Neutrophil (primary cell): ENCODE measurements around the gene ZNF581.

Source experiments
- H3K27ac ChIP-seq: fragments of 200-600 bp; sonication (generic); 2 replicates; pipeline ENCODE4 v1.5.1; 2016; ENCODE audit warnings: mild to moderate bottlenecking, moderate library complexity
- H3K27me3 ChIP-seq: fragments of 200-600 bp; sonication (generic); 2 replicates; pipeline ENCODE4 v1.6.0; 2016; ENCODE audit warnings: mild to moderate bottlenecking
- H3K36me3 ChIP-seq: fragments of 200-600 bp; sonication (generic); 2 replicates; pipeline ENCODE4 v1.5.1; 2017
- H3K4me1 ChIP-seq, 2 experiments: fragments of 200-600 bp in 1 of 2; sonication (generic) in 1 of 2; 1 replicate in 1 of 2; 2 replicates in 1 of 2; pipeline versions ENCODE4 v1.5.1 to v1.6.1; 2013 to 2016; ENCODE audit warnings: low read depth in 1 of 2, low read length in 1 of 2, mild to moderate bottlenecking in 1 of 2, moderate library complexity in 1 of 2; ENCODE audit not compliant: control insufficient read depth in 1 of 2, insufficient read depth in 1 of 2
- H3K4me3 ChIP-seq, 2 experiments: fragments of 200-600 bp in 1 of 2; sonication (generic) in 1 of 2; 1 replicate in 1 of 2; 2 replicates in 1 of 2; pipeline ENCODE4 v1.5.1; 2013 to 2016; ENCODE audit warnings: low read depth in 1 of 2, low read length in 1 of 2, mild to moderate bottlenecking in 1 of 2, moderate library complexity in 1 of 2
- H3K9me3 ChIP-seq: fragments of 200-600 bp; sonication (generic); 2 replicates; pipeline ENCODE4 v1.5.1; 2016
- TF ChIP-seq, protein P1 (sequence below): fragments of 200-600 bp; sonication (generic); IDR thresholded peaks from 2 replicates; pipeline ENCODE4 v1.5.1; 2016; ENCODE audit warnings: antibody characterized with exemption

The ZNF581 gene, protein sequence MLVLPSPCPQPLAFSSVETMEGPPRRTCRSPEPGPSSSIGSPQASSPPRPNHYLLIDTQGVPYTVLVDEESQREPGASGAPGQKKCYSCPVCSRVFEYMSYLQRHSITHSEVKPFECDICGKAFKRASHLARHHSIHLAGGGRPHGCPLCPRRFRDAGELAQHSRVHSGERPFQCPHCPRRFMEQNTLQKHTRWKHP

DNA sequence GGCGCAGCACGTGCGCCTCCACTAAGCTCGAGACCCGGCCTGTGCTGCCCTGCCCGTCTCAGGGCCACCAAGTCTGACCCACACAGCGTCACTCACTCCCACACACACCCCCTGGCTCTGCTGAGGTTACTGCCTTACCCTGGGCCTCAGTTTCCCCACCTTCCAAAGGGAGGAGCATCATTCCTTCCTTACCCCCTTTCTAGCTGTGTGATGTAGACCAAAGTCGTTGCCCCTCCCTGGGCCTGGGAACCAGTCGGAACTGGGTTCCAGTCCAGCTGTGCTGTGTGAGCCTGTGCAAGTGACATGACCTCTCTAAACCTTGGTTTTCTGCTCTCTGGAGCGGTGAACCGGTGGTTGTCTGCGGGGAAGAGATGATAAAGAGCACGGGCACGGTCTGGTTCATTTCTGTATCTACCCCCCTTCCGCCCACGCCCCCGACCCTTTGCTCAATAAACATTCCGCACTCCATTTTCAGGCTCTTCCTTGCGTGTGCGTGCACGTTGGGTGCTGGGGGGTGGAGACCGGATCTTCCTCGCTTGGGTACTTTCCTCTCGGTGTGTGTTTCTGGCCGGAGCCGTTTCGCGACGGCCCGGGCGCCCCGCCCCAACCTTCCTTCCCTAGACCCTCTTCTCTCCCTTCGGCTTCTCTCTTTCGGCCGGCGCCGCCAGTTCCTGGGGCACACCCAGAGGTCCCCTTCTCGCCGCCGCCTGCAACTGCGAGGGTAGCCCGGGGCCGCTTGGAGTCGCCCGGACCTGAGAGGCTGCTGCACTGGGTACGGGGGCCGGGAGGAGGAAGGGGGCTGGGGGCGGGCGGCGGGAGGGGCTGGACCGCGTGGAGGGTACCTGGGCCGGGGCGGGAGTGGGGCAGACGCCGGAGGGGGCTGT is at the start of gene ZNF581:
ZNF581 (plus strand) TSS at position 647 of the 884 bp plus-strand sequence. CDS start 923 bp downstream, outside the sequence.
- H3K36me3 ChIP-seq = peaks cover 18% of the 10 kb centered on the region
- peaks cover 53 to 66% of the 10 kb centered on the region in 2 experiments for H3K4me1 ChIP-seq
- H3K4me3 ChIP-seq = peak within 1 kb of the TSS; percentile 73 to 96
- TF ChIP-seq, protein P1, sequence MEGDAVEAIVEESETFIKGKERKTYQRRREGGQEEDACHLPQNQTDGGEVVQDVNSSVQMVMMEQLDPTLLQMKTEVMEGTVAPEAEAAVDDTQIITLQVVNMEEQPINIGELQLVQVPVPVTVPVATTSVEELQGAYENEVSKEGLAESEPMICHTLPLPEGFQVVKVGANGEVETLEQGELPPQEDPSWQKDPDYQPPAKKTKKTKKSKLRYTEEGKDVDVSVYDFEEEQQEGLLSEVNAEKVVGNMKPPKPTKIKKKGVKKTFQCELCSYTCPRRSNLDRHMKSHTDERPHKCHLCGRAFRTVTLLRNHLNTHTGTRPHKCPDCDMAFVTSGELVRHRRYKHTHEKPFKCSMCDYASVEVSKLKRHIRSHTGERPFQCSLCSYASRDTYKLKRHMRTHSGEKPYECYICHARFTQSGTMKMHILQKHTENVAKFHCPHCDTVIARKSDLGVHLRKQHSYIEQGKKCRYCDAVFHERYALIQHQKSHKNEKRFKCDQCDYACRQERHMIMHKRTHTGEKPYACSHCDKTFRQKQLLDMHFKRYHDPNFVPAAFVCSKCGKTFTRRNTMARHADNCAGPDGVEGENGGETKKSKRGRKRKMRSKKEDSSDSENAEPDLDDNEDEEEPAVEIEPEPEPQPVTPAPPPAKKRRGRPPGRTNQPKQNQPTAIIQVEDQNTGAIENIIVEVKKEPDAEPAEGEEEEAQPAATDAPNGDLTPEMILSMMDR = no peak
- no peaks in the 10 kb centered on the region for H3K9me3 ChIP-seq
- H3K27me3 ChIP-seq = peaks cover 47% of the 10 kb centered on the region
- H3K27ac ChIP-seq = peak within 1 kb of the TSS; percentile 83

DNA sequence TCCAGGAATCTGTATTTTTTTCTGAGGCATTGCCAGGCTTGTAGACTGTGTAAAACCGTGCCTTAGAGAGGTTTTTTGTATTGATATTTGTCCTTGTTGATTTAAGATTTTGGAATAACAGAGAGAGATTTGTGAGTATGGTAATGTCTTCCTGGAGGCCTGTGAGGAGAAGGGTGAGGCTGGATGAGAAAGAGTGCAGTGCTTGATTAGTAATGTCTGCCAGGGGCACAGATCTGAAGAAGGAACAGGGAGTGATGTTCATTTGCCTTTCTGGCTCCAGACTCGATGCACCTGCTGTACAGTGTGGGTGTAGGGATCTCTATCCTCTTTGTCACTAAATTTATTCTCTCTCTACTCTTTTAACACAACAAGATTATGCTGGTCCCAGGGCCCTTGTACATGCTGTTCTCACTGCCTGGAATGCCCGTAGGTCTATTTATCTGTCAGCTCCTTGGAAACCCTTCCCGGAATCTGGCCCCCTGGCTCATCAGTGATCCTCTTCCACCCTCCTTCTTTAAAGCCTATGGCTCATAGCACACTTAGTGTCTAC is 48.4 kb upstream of the ZNF581 start:
- no peaks in the 10 kb centered on the region for H3K27me3 ChIP-seq
- peaks cover 18% of the 10 kb centered on the region for H3K36me3 ChIP-seq
- TF ChIP-seq, protein P1 = no peak
- H3K27ac ChIP-seq = no peak overlapping the region
- H3K4me3 ChIP-seq = no peak overlapping the region
- peaks cover 0 to 5% of the 10 kb centered on the region in 2 experiments for H3K4me1 ChIP-seq
- no peaks in the 10 kb centered on the region for H3K9me3 ChIP-seq

DNA sequence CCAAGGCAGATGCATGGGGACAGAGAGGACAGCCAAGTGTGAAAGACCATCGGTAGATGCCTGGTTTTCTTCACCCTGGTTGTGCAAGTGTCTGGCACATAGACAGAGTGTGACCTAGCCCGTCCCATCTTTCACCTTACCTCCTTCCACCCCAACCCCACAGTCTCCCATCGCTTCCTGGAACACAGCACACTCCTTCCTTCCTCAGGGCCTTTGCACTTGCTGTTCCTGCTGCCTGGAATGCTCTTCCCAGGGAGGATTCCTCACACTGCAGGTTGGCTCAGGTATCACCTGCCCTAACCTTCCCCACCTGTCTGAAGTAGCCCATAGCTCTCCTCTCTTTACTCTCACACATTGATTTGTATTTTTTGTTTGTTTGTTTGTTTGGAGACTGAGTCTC is 47.1 kb upstream of the ZNF581 start:
- Histone ChIP-seq H3K4me1 (peaks cover 8 to 14% of the 10 kb centered on the region in 2 experiments), H3K27ac (no peak overlapping the region), H3K27me3 (no peaks in the 10 kb centered on the region), H3K4me3 (no peak overlapping the region), H3K9me3 (no peaks in the 10 kb centered on the region), H3K36me3 (peaks cover 18% of the 10 kb centered on the region)
- TF ChIP-seq, protein P1 = no peak

DNA sequence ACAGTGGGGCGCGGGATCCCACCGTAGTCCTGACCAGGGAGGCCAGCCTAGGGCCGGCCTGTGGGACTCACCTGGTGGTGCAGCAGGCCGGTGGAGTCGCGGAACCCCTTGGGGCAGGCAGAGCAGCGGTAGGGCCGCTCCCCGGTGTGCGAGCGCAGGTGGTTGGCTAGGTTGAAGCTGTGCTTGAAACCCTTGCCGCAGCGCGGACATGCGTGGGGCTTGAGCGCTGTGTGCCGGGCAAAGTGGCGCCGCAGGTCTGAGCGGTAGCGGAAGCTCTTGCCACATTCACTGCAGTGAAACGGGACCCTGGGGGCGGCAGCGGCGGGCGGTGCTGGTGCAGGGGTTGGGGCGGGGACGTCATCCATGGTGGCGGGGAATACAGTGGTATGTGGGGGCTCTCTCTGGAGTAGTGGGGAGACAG is 45.9 kb upstream of the ZNF581 start:
- no peaks in the 10 kb centered on the region for H3K27me3 ChIP-seq
- no peaks in the 10 kb centered on the region for H3K9me3 ChIP-seq
- peaks cover 22% of the 10 kb centered on the region for H3K36me3 ChIP-seq
- H3K4me3 ChIP-seq = no peak overlapping the region
- peaks cover 14 to 16% of the 10 kb centered on the region in 2 experiments for H3K4me1 ChIP-seq
- no peak overlapping the region for H3K27ac ChIP-seq
- TF ChIP-seq, protein P1 = no peak

DNA sequence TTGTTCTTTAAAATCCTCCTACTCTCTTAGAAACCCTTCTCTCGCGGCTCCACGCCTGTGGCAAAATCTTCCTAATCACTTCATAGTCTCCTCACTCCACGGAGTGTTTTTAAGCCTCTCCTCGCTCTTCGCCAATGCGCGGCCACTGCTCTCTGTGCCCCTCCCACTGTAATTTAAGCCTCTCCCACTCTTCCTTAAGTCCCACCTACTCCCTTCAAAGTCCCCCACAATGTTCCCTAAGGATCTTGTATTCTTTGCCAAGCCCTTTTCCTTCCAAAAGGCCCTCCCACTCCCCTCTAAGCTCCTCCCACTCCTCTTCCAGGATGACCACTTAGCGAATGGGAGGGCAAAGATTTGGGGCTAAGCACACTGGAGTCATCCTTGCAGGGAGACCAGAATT is 45.4 kb upstream of the ZNF581 start:
- Histone ChIP-seq H3K4me3 (no peak overlapping the region), H3K36me3 (peaks cover 23% of the 10 kb centered on the region), H3K4me1 (peaks cover 14 to 16% of the 10 kb centered on the region in 2 experiments), H3K9me3 (no peaks in the 10 kb centered on the region), H3K27me3 (no peaks in the 10 kb centered on the region), H3K27ac (peak overlapping the region; percentile 95)
- TF ChIP-seq, protein P1 = no peak
